Renal cortical epithelial cell (primary cell): ENCODE measurements around the gene MEIS2. TPM values are rescaled to one million over a fixed set of nuclear protein-coding genes. Genes with fewer than 3 reads are reported as not detected.
A peak's percentile ranks its signal among the peaks of the same experiment; 100 is the strongest.

Experiments
- DNase-seq: peaks from one replicate; pipeline ENCODE4 v3.0.0-alpha.2; 2011; ENCODE audit warnings: low read depth
- total RNA-seq: library from RNA; depleted of rRNA; stranded (reverse); fragments of >200 nt; gene quantifications from 2 replicates; pipeline ENCODE4 v1.2.3, GENCODE V29; 2014

MEIS2 gene
- total RNA-seq, 1 donor from 2014 or later = 2.6 TPM

GRCh38 chr15:37077623-37078351, 22.6 kb downstream of the MEIS2 start:
- DNase-seq = no peak

- DNase-seq = peak; percentile 27
Observed at GRCh38 chr15:37076543-37076942, 23.8 kb downstream of the MEIS2 start.

- no peak for DNase-seq
Observed at GRCh38 chr15:37075777-37076176, 24.6 kb downstream of the MEIS2 start.

- peak; percentile 11 for DNase-seq
Observed at GRCh38 chr15:37072181-37072580, 28.2 kb downstream of the MEIS2 start.

- no peak for DNase-seq
Observed at GRCh38 chr15:37071134-37071533, 29.2 kb downstream of the MEIS2 start.

GRCh38 chr15:37070686-37071085, 29.7 kb downstream of the MEIS2 start:
- no peak for DNase-seq

GRCh38 chr15:37061996-37062395, 38.4 kb downstream of the MEIS2 start:
- peak; percentile 21 for DNase-seq

GRCh38 chr15:37059086-37059485, 41.3 kb downstream of the MEIS2 start:
- DNase-seq = peak; percentile 58

GRCh38 chr15:37058316-37058985, 41.9 kb downstream of the MEIS2 start:
- peak; percentile 17 for DNase-seq

- DNase-seq = no peak
Observed at GRCh38 chr15:37057831-37058230, 42.5 kb downstream of the MEIS2 start.

- DNase-seq = no peak
Observed at GRCh38 chr15:37057256-37057655, 43.1 kb downstream of the MEIS2 start.

GRCh38 chr15:37056177-37057121, 43.9 kb downstream of the MEIS2 start:
- DNase-seq = peak; percentile 67

- peak; percentile 40 for DNase-seq
Observed at GRCh38 chr15:37055481-37055880, 44.9 kb downstream of the MEIS2 start.

- DNase-seq = no peak
Observed at GRCh38 chr15:37054336-37054735, 46.0 kb downstream of the MEIS2 start.

- peak; percentile 8 for DNase-seq
Observed at GRCh38 chr15:37053166-37053565, 47.2 kb downstream of the MEIS2 start.

- DNase-seq = no peak
Observed at GRCh38 chr15:37050345-37050744, 50.0 kb downstream of the MEIS2 start.

GRCh38 chr15:37046876-37047614, 53.3 kb downstream of the MEIS2 start:
- DNase-seq = peak; percentile 80

GRCh38 chr15:37045859-37046740, 54.2 kb downstream of the MEIS2 start:
- no peak for DNase-seq

- DNase-seq = no peak
Observed at GRCh38 chr15:37044915-37045648, 55.3 kb downstream of the MEIS2 start.

GRCh38 chr15:37041836-37042235, 58.5 kb downstream of the MEIS2 start:
- no peak for DNase-seq
